Measurements from ENCODE around the gene SPDYA.

GRCh38 chr2:28779001-28779400 is 31.6 kb upstream of the SPDYA start:
- no peak for TF ChIP-seq SP1 (IDR thresholded peaks at IDR 0.05; ENCODE audit: low read depth)
- TF ChIP-seq CTCF (IDR thresholded peaks at IDR 0.05 in 2 of 3, conservative IDR thresholded peaks at IDR 0.05 in 1 of 3; ENCODE audit: borderline replicate concordance in 1 of 3, insufficient read depth in 1 of 3, low read depth in 2 of 3, low read length in 2 of 3), result no peak
- TF ChIP-seq POLR2A (IDR thresholded peaks at IDR 0.05; ENCODE audit: borderline replicate concordance, extremely low read depth, insufficient read depth, insufficient read length), result no peak
- TF ChIP-seq EZH2 (IDR thresholded peaks at IDR 0.05), result no peak
- TF ChIP-seq MAX (IDR thresholded peaks at IDR 0.05), result no peak
